ENCODE measurements around the gene HEBP1. TPM values are rescaled to one million over a fixed set of nuclear protein-coding genes. Genes with fewer than 3 reads are reported as not detected.

The HEBP1 gene
- total and polyA plus RNA-seq, 4 donors: 27.7 to 70.0 (median 50.3) TPM

DNA sequence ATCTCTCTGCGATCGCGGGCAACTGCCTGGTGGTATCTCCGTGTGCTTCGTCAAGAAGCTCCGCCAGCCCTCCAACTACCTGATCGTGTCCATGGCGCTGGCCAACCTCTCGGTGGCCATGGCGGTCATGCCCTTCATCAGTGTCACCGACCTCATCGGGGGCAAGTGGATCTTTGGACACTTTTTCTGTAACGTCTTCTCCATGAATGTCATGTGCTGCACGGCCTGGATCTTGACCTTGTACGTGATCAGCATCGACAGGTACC, 1.6 kb upstream of the HEBP1 start:
- no peak for DNase-seq (ENCODE audit: low spot score)
- no peaks in the 10 kb centered on the region for H3K27me3 ChIP-seq (ENCODE audit: control insufficient read depth in 4 of 4, insufficient read depth in 4 of 4, low read length in 3 of 4)
- H3K36me3 ChIP-seq (ENCODE audit: control insufficient read depth in 4 of 4, insufficient read depth in 3 of 4, low read depth in 1 of 4, low read length in 3 of 4): no peaks in the 10 kb centered on the region
- H3K9me3 ChIP-seq (ENCODE audit: control insufficient read depth in 4 of 4, low read length in 3 of 4): no peaks in the 10 kb centered on the region
- peaks cover 12 to 69% (median 52%) of the 10 kb centered on the region in 4 donors for H3K4me1 ChIP-seq (ENCODE audit: control insufficient read depth in 4 of 4, insufficient read depth in 4 of 4, low read length in 3 of 4)
- WGBS: 31% methylated on average over 16 of the region's 16 CpGs
- peak overlapping the region; percentile 37 to 79 (median 60) for H3K4me3 ChIP-seq (ENCODE audit: low read depth in 1 of 3, low read length in 3 of 3)
- H3K27ac ChIP-seq (ENCODE audit: low read depth in 1 of 2, low read length in 2 of 2): peak overlapping the region; percentile 76 to 86
- TF ChIP-seq HNF4G (IDR thresholded peaks at IDR 0.05) (no peak), FOXA1 (IDR thresholded peaks at IDR 0.05) (no peak), RXRA (IDR thresholded peaks at IDR 0.05) (no peak)
- TF ChIP-seq, protein P1, sequence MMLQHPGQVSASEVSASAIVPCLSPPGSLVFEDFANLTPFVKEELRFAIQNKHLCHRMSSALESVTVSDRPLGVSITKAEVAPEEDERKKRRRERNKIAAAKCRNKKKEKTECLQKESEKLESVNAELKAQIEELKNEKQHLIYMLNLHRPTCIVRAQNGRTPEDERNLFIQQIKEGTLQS (IDR thresholded peaks at IDR 0.05): no peak
- TF ChIP-seq, protein P2, sequence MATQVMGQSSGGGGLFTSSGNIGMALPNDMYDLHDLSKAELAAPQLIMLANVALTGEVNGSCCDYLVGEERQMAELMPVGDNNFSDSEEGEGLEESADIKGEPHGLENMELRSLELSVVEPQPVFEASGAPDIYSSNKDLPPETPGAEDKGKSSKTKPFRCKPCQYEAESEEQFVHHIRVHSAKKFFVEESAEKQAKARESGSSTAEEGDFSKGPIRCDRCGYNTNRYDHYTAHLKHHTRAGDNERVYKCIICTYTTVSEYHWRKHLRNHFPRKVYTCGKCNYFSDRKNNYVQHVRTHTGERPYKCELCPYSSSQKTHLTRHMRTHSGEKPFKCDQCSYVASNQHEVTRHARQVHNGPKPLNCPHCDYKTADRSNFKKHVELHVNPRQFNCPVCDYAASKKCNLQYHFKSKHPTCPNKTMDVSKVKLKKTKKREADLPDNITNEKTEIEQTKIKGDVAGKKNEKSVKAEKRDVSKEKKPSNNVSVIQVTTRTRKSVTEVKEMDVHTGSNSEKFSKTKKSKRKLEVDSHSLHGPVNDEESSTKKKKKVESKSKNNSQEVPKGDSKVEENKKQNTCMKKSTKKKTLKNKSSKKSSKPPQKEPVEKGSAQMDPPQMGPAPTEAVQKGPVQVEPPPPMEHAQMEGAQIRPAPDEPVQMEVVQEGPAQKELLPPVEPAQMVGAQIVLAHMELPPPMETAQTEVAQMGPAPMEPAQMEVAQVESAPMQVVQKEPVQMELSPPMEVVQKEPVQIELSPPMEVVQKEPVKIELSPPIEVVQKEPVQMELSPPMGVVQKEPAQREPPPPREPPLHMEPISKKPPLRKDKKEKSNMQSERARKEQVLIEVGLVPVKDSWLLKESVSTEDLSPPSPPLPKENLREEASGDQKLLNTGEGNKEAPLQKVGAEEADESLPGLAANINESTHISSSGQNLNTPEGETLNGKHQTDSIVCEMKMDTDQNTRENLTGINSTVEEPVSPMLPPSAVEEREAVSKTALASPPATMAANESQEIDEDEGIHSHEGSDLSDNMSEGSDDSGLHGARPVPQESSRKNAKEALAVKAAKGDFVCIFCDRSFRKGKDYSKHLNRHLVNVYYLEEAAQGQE (IDR thresholded peaks at IDR 0.05): no peak
- TF ChIP-seq, protein P3, sequence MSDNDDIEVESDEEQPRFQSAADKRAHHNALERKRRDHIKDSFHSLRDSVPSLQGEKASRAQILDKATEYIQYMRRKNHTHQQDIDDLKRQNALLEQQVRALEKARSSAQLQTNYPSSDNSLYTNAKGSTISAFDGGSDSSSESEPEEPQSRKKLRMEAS (IDR thresholded peaks at IDR 0.05): no peak
- H3K9ac ChIP-seq (ENCODE audit: low read depth in 1 of 2, low read length in 2 of 2): no peak overlapping the region

- under 1% methylated on average over 82 of the region's 82 CpGs for WGBS
- Histone ChIP-seq H3K4me1 (ENCODE audit: control insufficient read depth in 4 of 4, insufficient read depth in 4 of 4, low read length in 3 of 4) (peaks cover 14 to 65% (median 48%) of the 10 kb centered on the region in 4 donors), H3K9ac (ENCODE audit: low read depth in 1 of 2, low read length in 2 of 2) (peak overlapping the region; percentile 41 to 56), H3K9me3 (ENCODE audit: control insufficient read depth in 4 of 4, low read length in 3 of 4) (no peaks in the 10 kb centered on the region), H3K27ac (ENCODE audit: low read depth in 1 of 2, low read length in 2 of 2) (peak overlapping the region; percentile 76 to 86), H3K36me3 (ENCODE audit: control insufficient read depth in 4 of 4, insufficient read depth in 3 of 4, low read depth in 1 of 4, low read length in 3 of 4) (no peaks in the 10 kb centered on the region), H3K27me3 (ENCODE audit: control insufficient read depth in 4 of 4, insufficient read depth in 4 of 4, low read length in 3 of 4) (no peaks in the 10 kb centered on the region), H3K4me3 (ENCODE audit: low read depth in 1 of 3, low read length in 3 of 3) (peak overlapping the region; percentile 53 to 79 (median 60))
- peak; percentile 7 for TF ChIP-seq CTCF (IDR thresholded peaks at IDR 0.05; ENCODE audit: low read depth, low read length, missing input control)
- no peak for TF ChIP-seq SP1 (IDR thresholded peaks at IDR 0.05)
- TF ChIP-seq RAD21 (IDR thresholded peaks at IDR 0.05): peak in 1 of 2 donors; percentile 4
- DNase-seq (ENCODE audit: low spot score): peak; percentile 74
These were observed 1.1 kb upstream of the HEBP1 start for GRCh38 chr12:13000925-13001774.

DNA sequence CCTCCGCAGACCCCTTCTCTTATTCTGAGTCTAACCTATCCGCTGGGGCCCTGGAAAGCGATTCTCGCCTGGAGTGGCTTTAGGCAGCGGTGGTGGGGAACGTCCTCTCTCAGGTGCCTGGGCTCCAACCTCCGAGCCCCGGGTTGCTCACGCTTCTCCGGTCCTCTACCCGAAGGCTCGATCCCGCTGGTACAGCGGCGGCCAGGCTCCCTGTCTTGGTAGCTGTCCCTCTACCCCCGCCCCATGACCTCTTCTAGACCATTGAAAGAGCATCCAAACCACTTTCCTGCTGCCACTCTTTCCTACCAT, 505 bp upstream of the HEBP1 start:
- Histone ChIP-seq H3K27ac (ENCODE audit: low read depth in 1 of 2, low read length in 2 of 2) (peak overlapping the region; percentile 76 to 86), H3K9ac (ENCODE audit: low read depth in 1 of 2, low read length in 2 of 2) (peak overlapping the region; percentile 41 to 56), H3K4me1 (ENCODE audit: control insufficient read depth in 4 of 4, insufficient read depth in 4 of 4, low read length in 3 of 4) (peaks cover 15 to 66% (median 44%) of the 10 kb centered on the region in 4 donors), H3K4me3 (ENCODE audit: low read depth in 1 of 3, low read length in 3 of 3) (peak overlapping the region; percentile 53 to 79 (median 60)), H3K9me3 (ENCODE audit: control insufficient read depth in 4 of 4, low read length in 3 of 4) (no peaks in the 10 kb centered on the region), H3K36me3 (ENCODE audit: control insufficient read depth in 4 of 4, insufficient read depth in 3 of 4, low read depth in 1 of 4, low read length in 3 of 4) (no peaks in the 10 kb centered on the region), H3K27me3 (ENCODE audit: control insufficient read depth in 4 of 4, insufficient read depth in 4 of 4, low read length in 3 of 4) (no peaks in the 10 kb centered on the region)
- DNase-seq (ENCODE audit: low spot score): no peak
- TF ChIP-seq, protein P2 (IDR thresholded peaks at IDR 0.05): no peak
- TF ChIP-seq FOXA1 (IDR thresholded peaks at IDR 0.05): no peak
- peak; percentile 10 for TF ChIP-seq YY1 (IDR thresholded peaks at IDR 0.05)
- TF ChIP-seq HNF4G (IDR thresholded peaks at IDR 0.05): no peak
- TF ChIP-seq NR2F2 (IDR thresholded peaks at IDR 0.05): no peak
- TF ChIP-seq CTCF (IDR thresholded peaks at IDR 0.05; ENCODE audit: low read depth, low read length, missing input control): no peak
- TF ChIP-seq JUND (IDR thresholded peaks at IDR 0.05): no peak
- under 1% methylated on average over 16 of the region's 16 CpGs for WGBS
